K562 (cell line): ENCODE measurements around the gene KIRREL1. TPM values are rescaled to one million over a fixed set of nuclear protein-coding genes. Genes with fewer than 3 reads are reported as not detected.

Experiments
- ATAC-seq: fragments of 200-7000 bp; cut with Tn5 transposase; 3 replicates; pipeline ENCODE4 v1.9.1; 2020; ENCODE audit warnings: moderate library complexity
- BruUV-seq: library from RNA; stranded (reverse); fragments of 400-500 nt; replicated peaks from 2 replicates; lab custom pipeline; 2021; lab: Mats Ljungman, UMichigan
- CTCF ChIA-PET: fragments of 300-600 bp; formaldehyde crosslinking; extraction: SDS; loops from one replicate; lab custom pipeline; 2021; ENCODE audit warnings: low intra/inter-chr PET ratio; lab: Yijun Ruan, JAX
- POLR2A ChIA-PET: fragments of 300-600, 350-650 bp; sonication (Branson Sonifier 250); formaldehyde crosslinking; extraction: SDS; loops from one replicate; lab custom pipeline; 2021; ENCODE audit warnings: antibody characterized with exemption, inconsistent platforms; lab: Yijun Ruan, JAX
- DNase-seq, 4 experiments: peaks; one replicate each; pipeline versions ENCODE4 v3.0.0 to v3.0.0-alpha.2; 2011 to 2018; ENCODE audit warnings: low spot score in 3 of 4, mixed read lengths in 3 of 4; ENCODE audit errors: extremely low read depth in 1 of 4
- FAIRE-seq: peaks from 2 replicates; lab custom pipeline; 2011; peaks lifted over from hg19 to GRCh38; lab: Jason Lieb, UNC
- H2AFZ ChIP-seq: 2 replicates; pipeline ENCODE4 v1.6.0; 2011; ENCODE audit warnings: low read depth, low read length, control low read depth, inconsistent platforms
- H3K27ac ChIP-seq: fragments of 200-600 bp; 3 replicates; pipeline ENCODE4 v1.8.0; 2011; ENCODE audit warnings: low read depth, mild to moderate bottlenecking, control low read depth, inconsistent platforms, low read length, moderate library complexity, mixed read lengths; ENCODE audit errors: extremely low read depth
- H3K27me3 ChIP-seq, 2 experiments: fragments of 300-600 bp in 1 of 2; 2 replicates in 1 of 2; 3 replicates in 1 of 2; pipeline versions ENCODE4 v1.6.0 to v1.8.0; 2011; ENCODE audit warnings: inconsistent platforms in 2 of 2, low read length in 2 of 2, mild to moderate bottlenecking in 1 of 2, mixed read lengths in 1 of 2, moderate library complexity in 1 of 2; ENCODE audit not compliant: control insufficient read depth in 2 of 2, insufficient read depth in 2 of 2
- H3K36me3 ChIP-seq: fragments of 300-600 bp; 3 replicates; pipeline ENCODE4 v1.8.0; 2011; ENCODE audit warnings: mild to moderate bottlenecking, low read length, inconsistent platforms; ENCODE audit not compliant: control insufficient read depth, insufficient read depth
- H3K4me1 ChIP-seq, 2 experiments: fragments of 200-600 bp in 1 of 2; replicated peaks in 1 of 2; 2 replicates in 1 of 2; 3 replicates in 1 of 2; pipeline versions ENCODE4 v1.5.1 to v1.8.0; 2011; ENCODE audit warnings: inconsistent platforms in 2 of 2, low read length in 2 of 2, mild to moderate bottlenecking in 1 of 2, mixed read lengths in 1 of 2, moderate library complexity in 1 of 2; ENCODE audit not compliant: control insufficient read depth in 2 of 2, insufficient read depth in 2 of 2
- H3K4me2 ChIP-seq: 2 replicates; pipeline ENCODE4 v1.6.1; 2011; ENCODE audit warnings: low read length, control low read depth, inconsistent platforms, mixed read lengths; ENCODE audit not compliant: insufficient read depth
- H3K4me3 ChIP-seq: fragments of 200-600 bp; sonication (generic), shearing (Covaris generic); 2 replicates; pipeline ENCODE4 v1.5.1; 2016; ENCODE audit warnings: control low read depth, inconsistent platforms
- H3K79me2 ChIP-seq: fragments of 200-600 bp; 3 replicates; pipeline ENCODE4 v1.8.0; 2011; ENCODE audit warnings: low read length, inconsistent platforms; ENCODE audit not compliant: control insufficient read depth, insufficient read depth
- H3K9ac ChIP-seq, 2 experiments: 2 replicates each; pipeline versions ENCODE4 v1.6.0 to v1.6.1; 2011; ENCODE audit warnings: low read depth in 2 of 2, low read length in 2 of 2, control low read depth in 1 of 2, inconsistent platforms in 1 of 2, mild to moderate bottlenecking in 1 of 2, mixed read lengths in 1 of 2; ENCODE audit not compliant: insufficient read depth in 1 of 2
- H3K9me1 ChIP-seq: one replicate; pipeline ENCODE4 v1.6.0; 2011; ENCODE audit warnings: inconsistent platforms, mild to moderate bottlenecking, low read length, moderate library complexity; ENCODE audit not compliant: control insufficient read depth, insufficient read depth
- H3K9me3 ChIP-seq: replicated peaks from 2 replicates; pipeline ENCODE4 v1.5.1; 2011; ENCODE audit warnings: low read depth, low read length, inconsistent platforms; ENCODE audit not compliant: control insufficient read depth, insufficient read depth
- H4K20me1 ChIP-seq: replicated peaks from 2 replicates; pipeline ENCODE4 v1.6.1; 2011; ENCODE audit warnings: low read length, inconsistent platforms, mixed read lengths; ENCODE audit not compliant: control insufficient read depth, insufficient read depth
- C11orf30 ChIP-seq: fragments of 450-650 bp; IDR thresholded peaks from 2 replicates; pipeline ENCODE4 v1.6.1; 2016; ENCODE audit warnings: low read depth, mild to moderate bottlenecking
- NFE2 ChIP-seq: IDR thresholded peaks from 2 replicates; pipeline ENCODE4 v1.6.1; 2014; ENCODE audit warnings: antibody characterized with exemption, low read depth
- POLR3G ChIP-seq: IDR thresholded peaks from 2 replicates; pipeline ENCODE4 v1.6.1; 2011; ENCODE audit not compliant: insufficient read length, insufficient replicate concordance; ENCODE audit errors: extremely low read depth
- PURB ChIP-seq: sonication (generic); formaldehyde crosslinking; IDR thresholded peaks from 2 replicates; pipeline ENCODE4 v1.9.0; 2021; ENCODE audit warnings: low read depth, mild to moderate bottlenecking, missing genetic modification reagents
- TARDBP ChIP-seq: fragments of 450-650 bp; IDR thresholded peaks from 2 replicates; pipeline ENCODE4 v1.6.1; 2016
- ZNF280A ChIP-seq: fragments of 450-650 bp; IDR thresholded peaks from 2 replicates; pipeline ENCODE4 v1.6.1; 2018; ENCODE audit warnings: mild to moderate bottlenecking, low read depth; ENCODE audit not compliant: partially characterized antibody
- ZNF384 ChIP-seq: IDR thresholded peaks from 2 replicates; pipeline ENCODE4 v1.6.1; 2012; ENCODE audit warnings: low read depth, low read length, improper control_type of control experiment
- ZNF644 ChIP-seq: fragments of 200-800 bp; sonication (Bioruptor generic); IDR thresholded peaks from 2 replicates; pipeline ENCODE4 v1.6.1; 2016; ENCODE audit warnings: low read depth, missing genetic modification characterization, missing compliant biosample characterization
- ZNF77 ChIP-seq: fragments of 250-450 bp; sonication (Bioruptor Pico); IDR thresholded peaks from 2 replicates; pipeline ENCODE4 v1.5.0; 2020
- ZNF79 ChIP-seq: fragments of 250-450 bp; sonication (Bioruptor Pico); IDR thresholded peaks from 2 replicates; pipeline ENCODE4 v1.4.0; 2020; ENCODE audit warnings: low read depth, mild to moderate bottlenecking, moderate library complexity
- WGBS: fragments of 100-300 bp; shearing (Covaris generic); methylation state at CpG from one replicate; pipeline ENCODE4 v1.1.6; 2016; ENCODE audit warnings: low coverage, mixed read lengths; ENCODE audit not compliant: insufficient coverage; ENCODE audit errors: missing lambda C conversion rate; 5-methylcytosine and 5-hydroxymethylcytosine counted together
- in situ Hi-C: fragments of 300-500 bp; cut with MboI; formaldehyde crosslinking; loops from 4 replicates; pipeline ENCODE4 v1.15.0; 2018; ENCODE audit warnings: inconsistent platforms, mixed read lengths
- intact Hi-C: fragments of 100-400 bp; cut with micrococcal nuclease; formaldehyde crosslinking; loops from 2 replicates; pipeline ENCODE4 v1.14.2; 2022
- polyA plus RNA-seq, 8 experiments: library from polyadenylated mRNA; depleted of rRNA in 4 of 8; stranded (reverse) in 5 of 8; unstranded in 3 of 8; fragments of >200 nt; fragmentation: Nextera tagmentation in 2 of 8; fragmentation: Illumina TruSeq in 1 of 8; extraction: Ambion mirVana in 2 of 8; extraction: Trizol in 1 of 8; gene quantifications; 2 replicates each; pipeline versions ENCODE4 v1.2.1 to v1.2.3, GENCODE V29; 2011 to 2014; ENCODE audit warnings: inconsistent platforms in 1 of 8, missing spikeins in 1 of 8
- total RNA-seq, 7 experiments: library from RNA; depleted of rRNA in 6 of 7; stranded (reverse); fragments of >200 nt in 6 of 7; fragmentation: Illumina TruSeq in 2 of 7; extraction: Trizol in 2 of 7; gene quantifications; 2 replicates each; pipeline versions ENCODE4 v1.2.1 to v1.2.3, GENCODE V29; 2011 to 2021; ENCODE audit warnings: low replicate concordance in 1 of 7
- TF ChIP-seq, protein P1 (sequence below): fragments of 200-800 bp; sonication (Bioruptor generic); IDR thresholded peaks from 2 replicates; pipeline ENCODE4 v1.6.1; 2017; ENCODE audit warnings: missing genetic modification characterization, missing compliant biosample characterization
- TF ChIP-seq, protein P2 (sequence below): fragments of 450-650 bp; IDR thresholded peaks from one replicate; pipeline ENCODE4 v1.6.1; 2018; ENCODE audit warnings: mild to moderate bottlenecking, moderate library complexity; ENCODE audit not compliant: partially characterized antibody
- TF ChIP-seq, protein P3 (sequence below): sonication (generic); formaldehyde crosslinking; IDR thresholded peaks from 2 replicates; pipeline ENCODE4 v1.5.0; 2020; ENCODE audit warnings: missing genetic modification reagents

The KIRREL1 gene
- total and polyA plus RNA-seq, 9 of the 15 experiments (the other 6 are each of a cell fraction or from before 2014, with no cell fraction given): under 0.01 to 0.22 (median 0.03) TPM; not detected in 3

DNA sequence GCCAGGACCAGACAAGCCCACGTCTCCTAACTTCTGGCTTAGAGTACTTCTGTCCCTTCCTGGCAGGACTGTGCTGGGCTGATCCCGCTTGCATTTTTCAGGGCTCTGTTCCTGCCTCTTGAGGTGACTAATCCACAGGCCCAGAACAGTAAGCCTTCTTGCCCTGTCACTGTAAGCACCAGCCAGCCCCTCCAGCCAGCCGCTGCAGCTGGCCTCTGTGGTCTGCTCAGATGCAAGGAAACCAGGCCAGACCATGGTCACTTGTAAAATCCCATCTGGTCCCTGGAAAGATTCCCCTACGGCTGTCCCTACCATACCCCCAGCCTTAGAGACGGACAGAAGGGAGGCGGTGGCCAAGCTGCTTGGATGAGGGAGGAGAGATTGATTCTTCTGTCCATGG lies 74.2 kb downstream of the KIRREL1 start:
- Histone ChIP-seq H3K4me2 (no peak overlapping the region), H3K9ac (no peak overlapping the region), H3K4me1 (no peaks in the 10 kb centered on the region; a peak in 1 of 5 replicates), H3K79me2 (no peaks in the 10 kb centered on the region), H3K9me1 (no peaks in the 10 kb centered on the region), H3K27me3 (peaks cover 6 to 55% of the 10 kb centered on the region in 2 experiments; a peak in 3 of 5 replicates), H3K36me3 (no peaks in the 10 kb centered on the region), H2AFZ (no peak overlapping the region), H4K20me1 (peaks cover 12% of the 10 kb centered on the region; the same call in 1 of the 2 replicates), H3K4me3 (no peak overlapping the region), H3K27ac (no peak overlapping the region), H3K9me3 (no peaks in the 10 kb centered on the region)
- intact Hi-C loops (no loop called here), in situ Hi-C loops (no loop called here)
- no TSS peak for BruUV-seq
- WGBS: 0% methylated on average over 6 of the region's 6 CpGs
- ChIA-PET CTCF (no interaction called here), POLR2A (interaction anchor here (0.7 kb wide), 1 partner anchor 15 kb away, joined by 3 read pairs; no protein-coding TSS in a partner anchor)
- FAIRE-seq (no peak), DNase-seq (no peak), ATAC-seq (no peak)
- TF ChIP-seq TARDBP (no peak), C11orf30 (no peak), PURB (CRISPR knock-in tag) (no peak), ZNF384 (no peak), ZNF644 (tag) (no peak), ZNF77 (CRISPR knock-in tag) (no peak), ZNF280A (no peak), ZNF79 (no peak), POLR3G (no peak), NFE2 (no peak)
- TF ChIP-seq, protein P1, sequence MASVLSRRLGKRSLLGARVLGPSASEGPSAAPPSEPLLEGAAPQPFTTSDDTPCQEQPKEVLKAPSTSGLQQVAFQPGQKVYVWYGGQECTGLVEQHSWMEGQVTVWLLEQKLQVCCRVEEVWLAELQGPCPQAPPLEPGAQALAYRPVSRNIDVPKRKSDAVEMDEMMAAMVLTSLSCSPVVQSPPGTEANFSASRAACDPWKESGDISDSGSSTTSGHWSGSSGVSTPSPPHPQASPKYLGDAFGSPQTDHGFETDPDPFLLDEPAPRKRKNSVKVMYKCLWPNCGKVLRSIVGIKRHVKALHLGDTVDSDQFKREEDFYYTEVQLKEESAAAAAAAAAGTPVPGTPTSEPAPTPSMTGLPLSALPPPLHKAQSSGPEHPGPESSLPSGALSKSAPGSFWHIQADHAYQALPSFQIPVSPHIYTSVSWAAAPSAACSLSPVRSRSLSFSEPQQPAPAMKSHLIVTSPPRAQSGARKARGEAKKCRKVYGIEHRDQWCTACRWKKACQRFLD: no peak
- TF ChIP-seq, protein P2, sequence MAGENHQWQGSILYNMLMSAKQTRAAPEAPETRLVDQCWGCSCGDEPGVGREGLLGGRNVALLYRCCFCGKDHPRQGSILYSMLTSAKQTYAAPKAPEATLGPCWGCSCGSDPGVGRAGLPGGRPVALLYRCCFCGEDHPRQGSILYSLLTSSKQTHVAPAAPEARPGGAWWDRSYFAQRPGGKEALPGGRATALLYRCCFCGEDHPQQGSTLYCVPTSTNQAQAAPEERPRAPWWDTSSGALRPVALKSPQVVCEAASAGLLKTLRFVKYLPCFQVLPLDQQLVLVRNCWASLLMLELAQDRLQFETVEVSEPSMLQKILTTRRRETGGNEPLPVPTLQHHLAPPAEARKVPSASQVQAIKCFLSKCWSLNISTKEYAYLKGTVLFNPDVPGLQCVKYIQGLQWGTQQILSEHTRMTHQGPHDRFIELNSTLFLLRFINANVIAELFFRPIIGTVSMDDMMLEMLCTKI: no peak
- TF ChIP-seq, protein P3, sequence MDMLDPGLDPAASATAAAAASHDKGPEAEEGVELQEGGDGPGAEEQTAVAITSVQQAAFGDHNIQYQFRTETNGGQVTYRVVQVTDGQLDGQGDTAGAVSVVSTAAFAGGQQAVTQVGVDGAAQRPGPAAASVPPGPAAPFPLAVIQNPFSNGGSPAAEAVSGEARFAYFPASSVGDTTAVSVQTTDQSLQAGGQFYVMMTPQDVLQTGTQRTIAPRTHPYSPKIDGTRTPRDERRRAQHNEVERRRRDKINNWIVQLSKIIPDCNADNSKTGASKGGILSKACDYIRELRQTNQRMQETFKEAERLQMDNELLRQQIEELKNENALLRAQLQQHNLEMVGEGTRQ (CRISPR knock-in tag): no peak
